Measurements from ENCODE around the gene STH.

GRCh38 chr17:46023783-46024388, 24.8 kb downstream of the STH start:
- no peak for TF ChIP-seq EP300 (IDR thresholded peaks at IDR 0.05; ENCODE audit: borderline replicate concordance in 1 of 2, control insufficient read depth in 1 of 2, low read depth in 2 of 2, low read length in 2 of 2)
- no peak for TF ChIP-seq HDAC2 (IDR thresholded peaks at IDR 0.05)
- TF ChIP-seq CTCF (IDR thresholded peaks at IDR 0.05 in 2 of 3, conservative IDR thresholded peaks at IDR 0.05 in 1 of 3; ENCODE audit: control insufficient read depth in 2 of 3, extremely low read depth in 1 of 3, insufficient read depth in 1 of 3, low read depth in 3 of 3, low read length in 3 of 3) = no peak
- no peak for TF ChIP-seq CEBPZ (IDR thresholded peaks at IDR 0.05; ENCODE audit: low read depth, low read length)

Data from GM12878 (cell line).